GM18861 (cell line): ENCODE data around the gene FUBP1.
"Not testable (repeated sequence)": the region's sequence is repeated elsewhere in the genome, so short reads cannot be mapped to it uniquely, and the experiment has no call there.

ENCODE experiments used
- ATAC-seq: cut with Tn5 transposase; IDR thresholded peaks from one replicate; pipeline ENCODE4 v1.9.1; 2021; ENCODE audit not compliant: unreplicated experiment

The FUBP1 gene

GRCh38 chr1:77948841-77949424, 29.9 kb downstream of the FUBP1 start:
- peak; percentile 69 for ATAC-seq

GRCh38 chr1:77945345-77945744, 33.5 kb downstream of the FUBP1 start:
- no peak for ATAC-seq

DNA sequence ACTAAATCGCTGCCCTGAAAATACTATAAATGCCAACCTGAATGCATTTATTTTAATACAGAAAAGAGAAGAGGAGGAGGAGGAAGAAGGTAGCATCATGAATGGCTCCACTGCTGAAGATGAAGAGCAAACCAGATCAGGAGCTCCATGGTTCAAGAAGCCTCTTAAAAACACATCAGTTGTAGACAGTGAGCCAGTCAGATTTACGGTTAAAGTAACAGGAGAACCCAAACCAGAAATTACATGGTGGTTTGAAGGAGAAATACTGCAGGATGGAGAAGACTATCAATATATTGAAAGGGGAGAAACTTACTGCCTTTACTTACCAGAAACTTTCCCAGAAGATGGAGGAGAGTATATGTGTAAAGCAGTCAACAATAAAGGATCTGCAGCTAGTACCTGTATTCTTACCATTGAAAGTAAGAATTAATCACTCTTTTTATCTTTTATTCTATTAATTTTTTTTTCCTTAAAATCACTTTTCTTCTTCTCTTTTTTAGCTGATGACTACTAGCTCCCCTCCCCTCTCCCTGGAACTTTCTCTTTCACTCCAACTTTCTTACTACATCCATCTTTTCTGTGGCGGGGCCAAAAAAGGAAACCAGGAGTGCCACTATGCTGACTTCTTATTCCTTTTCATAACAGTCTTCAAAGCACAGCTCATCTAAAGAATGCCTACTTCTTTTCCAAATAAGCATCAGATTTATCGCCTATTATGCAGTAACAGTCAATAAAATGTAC, 36.3 kb downstream of the FUBP1 start:
- ATAC-seq, result no peak

DNA sequence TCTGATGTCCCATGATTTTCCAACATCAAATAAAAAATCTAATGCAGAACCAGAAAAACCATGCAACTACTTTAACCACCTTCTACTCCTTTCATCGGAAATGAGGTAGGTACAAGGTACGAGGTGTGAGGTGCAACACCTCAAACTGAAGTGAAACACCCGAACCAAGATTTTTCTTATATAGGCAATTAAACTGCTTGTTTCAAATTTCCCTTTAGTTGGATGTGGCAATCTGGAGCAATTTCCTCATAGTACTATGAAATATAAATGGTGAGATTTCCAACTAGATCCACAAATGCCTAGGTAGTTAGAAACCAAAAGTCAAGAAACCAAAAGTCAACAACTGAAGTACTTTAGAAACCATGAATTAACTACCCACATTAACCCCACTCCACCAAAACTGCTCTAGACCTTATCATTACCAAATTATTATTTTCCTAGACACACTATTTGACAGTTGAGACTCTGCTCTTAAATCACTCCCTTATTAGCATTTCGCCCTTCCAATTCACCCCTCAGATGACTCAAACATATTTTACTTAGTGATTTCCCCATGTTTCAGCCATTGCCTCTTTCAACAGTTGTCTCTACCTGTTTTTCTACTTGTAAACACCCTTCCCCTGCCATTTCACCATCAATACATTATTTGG, 37.8 kb downstream of the FUBP1 start:
- no peak for ATAC-seq

GRCh38 chr1:77938651-77939050, 40.2 kb downstream of the FUBP1 start:
- no peak for ATAC-seq

DNA sequence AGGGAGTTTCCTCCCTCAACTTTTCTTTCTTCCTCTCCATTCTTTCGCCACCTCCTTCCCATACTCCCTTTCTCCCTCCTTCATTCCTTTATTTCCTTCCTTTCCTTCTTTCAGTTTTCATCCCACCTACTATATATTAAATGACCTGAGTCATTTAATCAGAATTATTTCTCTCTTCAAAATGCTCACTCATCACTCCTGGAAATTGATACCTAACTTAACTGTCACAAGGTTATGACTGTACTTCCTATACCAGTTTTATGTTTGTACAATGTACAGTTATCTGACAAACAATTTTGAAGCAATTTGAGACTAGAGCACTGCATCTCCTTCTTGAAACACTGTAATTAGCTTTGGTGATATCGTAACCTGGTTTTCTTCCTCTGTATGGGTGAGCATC, 49.1 kb downstream of the FUBP1 start:
- ATAC-seq, result no peak

GRCh38 chr1:77927414-77927813, 51.5 kb downstream of the FUBP1 start:
- ATAC-seq, result no peak

GRCh38 chr1:77926561-77927357, 52.1 kb downstream of the FUBP1 start:
- no peak for ATAC-seq

- no peak for ATAC-seq
Measured at GRCh38 chr1:77925956-77926355, 52.9 kb downstream of the FUBP1 start.

DNA sequence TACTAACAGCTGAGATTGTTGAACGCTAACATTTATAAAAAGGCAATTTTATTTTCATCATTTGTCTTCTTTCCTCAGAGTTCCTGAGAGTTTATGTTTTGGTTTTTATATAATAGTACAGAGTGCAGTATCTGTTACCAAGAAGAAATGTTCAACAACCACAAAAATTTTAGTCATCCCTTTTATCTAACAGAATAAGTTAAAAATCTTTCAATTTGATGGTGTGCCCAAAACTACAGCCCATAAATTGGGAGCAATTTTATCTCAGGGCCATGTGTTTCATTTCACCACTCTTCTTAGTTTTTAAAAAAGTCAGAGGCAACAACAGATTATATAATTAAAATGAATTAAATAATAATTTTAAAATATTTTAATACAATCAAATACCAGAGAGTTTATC, 53.4 kb downstream of the FUBP1 start:
- no peak for ATAC-seq

GRCh38 chr1:77918918-77919317, 60.0 kb downstream of the FUBP1 start:
- not testable (repeated sequence) for ATAC-seq

- ATAC-seq, result no peak
Measured at GRCh38 chr1:77910116-77910515, 68.8 kb downstream of the FUBP1 start.

- no peak for ATAC-seq
Measured at GRCh38 chr1:77906624-77907023, 72.2 kb downstream of the FUBP1 start.

- no peak for ATAC-seq
Measured at GRCh38 chr1:77906019-77906545, 72.8 kb downstream of the FUBP1 start.

DNA sequence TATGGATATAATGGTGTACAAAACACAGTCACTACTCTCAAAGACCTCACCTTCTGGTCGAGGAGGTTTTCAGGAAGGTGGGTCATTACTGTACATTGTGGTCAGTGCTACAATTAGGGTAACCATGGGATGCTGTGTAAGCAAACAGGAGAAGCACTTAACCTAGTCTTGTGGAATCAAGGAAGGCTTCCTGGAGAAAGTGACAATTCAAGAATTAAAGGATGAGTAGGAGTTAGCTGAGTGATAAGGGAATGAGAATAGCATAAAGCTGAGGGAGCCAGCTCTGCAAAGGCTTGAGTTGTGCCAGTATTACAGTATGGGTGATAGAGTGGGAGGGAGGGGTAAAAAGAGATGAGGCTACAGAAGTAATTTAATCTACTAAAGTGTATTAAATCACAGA, 73.3 kb downstream of the FUBP1 start:
- no peak for ATAC-seq

DNA sequence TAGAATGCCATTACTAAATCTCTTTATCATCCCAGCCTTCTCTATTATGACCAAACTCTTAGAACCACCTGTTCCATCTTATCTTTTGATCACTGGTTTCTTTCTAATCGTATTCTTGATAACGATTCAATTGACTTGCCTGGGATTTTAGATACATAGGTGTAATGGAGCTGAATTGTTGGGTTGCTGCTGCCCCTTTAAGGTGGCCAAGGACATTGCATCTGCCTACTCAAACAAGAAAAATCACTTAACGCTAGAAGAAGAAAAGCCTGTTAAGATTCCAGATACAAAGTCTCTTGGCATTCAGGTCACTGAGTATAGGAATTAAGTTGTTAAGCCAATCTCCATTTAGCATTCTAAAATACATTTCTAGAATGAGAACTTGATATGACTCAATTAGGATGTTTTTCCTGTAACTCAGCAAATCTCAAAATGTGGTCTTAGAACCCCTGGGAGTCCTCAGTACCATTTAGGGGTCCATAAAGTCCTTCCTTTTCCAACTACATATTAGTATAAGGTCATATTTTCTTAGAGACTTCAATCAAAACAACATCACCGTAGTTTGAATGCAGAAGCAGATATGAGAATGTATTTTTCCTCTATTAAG, 78.1 kb downstream of the FUBP1 start:
- no peak for ATAC-seq

DNA sequence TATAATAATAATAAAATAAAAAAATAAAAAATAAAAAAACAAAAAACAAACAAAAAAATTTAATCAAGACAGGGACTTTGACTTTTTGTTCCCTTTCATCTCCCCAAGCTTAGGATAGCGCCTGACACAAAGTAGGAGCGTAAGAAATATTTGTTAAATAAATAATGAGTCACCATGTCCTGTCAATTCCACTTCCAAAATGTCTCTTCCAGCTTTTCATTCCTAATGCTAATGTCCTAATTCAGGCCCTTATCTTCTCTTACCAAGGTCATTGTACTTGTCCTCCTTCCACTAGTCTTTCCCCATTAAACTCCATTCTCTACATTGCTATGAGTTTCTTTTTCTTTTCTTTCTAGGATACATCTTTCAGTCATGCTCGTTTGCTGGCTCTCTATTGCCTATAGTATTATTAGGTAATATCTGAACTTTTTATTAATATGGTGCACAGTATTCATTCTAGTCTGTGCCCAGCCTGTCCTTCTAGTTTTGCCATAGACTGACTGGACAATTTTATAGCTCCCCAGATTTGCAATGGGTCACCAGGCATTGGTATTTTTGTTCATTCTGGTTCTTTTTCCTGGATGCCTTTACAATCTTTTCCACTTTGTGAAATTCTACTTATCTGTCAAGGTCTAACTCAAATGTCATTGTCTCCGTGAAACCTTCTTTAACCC, 79.1 kb downstream of the FUBP1 start:
- ATAC-seq, result no peak
